Measurements from ENCODE around the gene EP400.

The EP400 gene

DNA sequence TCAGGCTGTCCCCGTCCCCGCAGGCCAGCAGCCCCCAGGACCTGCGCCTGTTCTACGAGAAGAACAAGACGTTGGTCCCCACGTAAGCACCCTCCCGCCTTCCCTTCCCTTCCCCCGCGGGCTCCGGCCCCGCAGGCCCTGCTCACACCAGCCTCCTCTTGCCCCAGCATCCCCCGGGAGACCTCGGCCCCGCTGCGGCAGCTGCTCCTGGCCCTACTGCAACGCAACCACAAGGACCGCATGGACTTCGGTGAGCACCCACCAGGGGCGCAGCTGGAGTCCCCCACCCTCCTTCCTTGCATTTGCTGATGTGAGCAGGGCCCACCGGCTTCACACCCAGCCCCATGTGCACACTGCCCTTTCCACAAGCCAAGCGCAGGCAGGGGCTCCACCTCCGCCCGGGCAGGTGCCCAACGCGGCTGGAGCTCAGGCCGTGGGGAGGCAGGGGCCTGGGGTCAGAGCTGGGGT lies 40.0 kb upstream of the EP400 start:
- no peak overlapping the region for H3K4me3 ChIP-seq (ENCODE audit: low read depth, low read length)
- in situ Hi-C loops (cut with HindIII; ENCODE audit: low sequenced_read_pairs), result no loop called here
- TF ChIP-seq, protein P1, sequence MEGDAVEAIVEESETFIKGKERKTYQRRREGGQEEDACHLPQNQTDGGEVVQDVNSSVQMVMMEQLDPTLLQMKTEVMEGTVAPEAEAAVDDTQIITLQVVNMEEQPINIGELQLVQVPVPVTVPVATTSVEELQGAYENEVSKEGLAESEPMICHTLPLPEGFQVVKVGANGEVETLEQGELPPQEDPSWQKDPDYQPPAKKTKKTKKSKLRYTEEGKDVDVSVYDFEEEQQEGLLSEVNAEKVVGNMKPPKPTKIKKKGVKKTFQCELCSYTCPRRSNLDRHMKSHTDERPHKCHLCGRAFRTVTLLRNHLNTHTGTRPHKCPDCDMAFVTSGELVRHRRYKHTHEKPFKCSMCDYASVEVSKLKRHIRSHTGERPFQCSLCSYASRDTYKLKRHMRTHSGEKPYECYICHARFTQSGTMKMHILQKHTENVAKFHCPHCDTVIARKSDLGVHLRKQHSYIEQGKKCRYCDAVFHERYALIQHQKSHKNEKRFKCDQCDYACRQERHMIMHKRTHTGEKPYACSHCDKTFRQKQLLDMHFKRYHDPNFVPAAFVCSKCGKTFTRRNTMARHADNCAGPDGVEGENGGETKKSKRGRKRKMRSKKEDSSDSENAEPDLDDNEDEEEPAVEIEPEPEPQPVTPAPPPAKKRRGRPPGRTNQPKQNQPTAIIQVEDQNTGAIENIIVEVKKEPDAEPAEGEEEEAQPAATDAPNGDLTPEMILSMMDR (IDR thresholded peaks at IDR 0.05; ENCODE audit: low read depth, low read length), result no peak
- no peak for DNase-seq (ENCODE audit: low read depth, low spot score)

DNA sequence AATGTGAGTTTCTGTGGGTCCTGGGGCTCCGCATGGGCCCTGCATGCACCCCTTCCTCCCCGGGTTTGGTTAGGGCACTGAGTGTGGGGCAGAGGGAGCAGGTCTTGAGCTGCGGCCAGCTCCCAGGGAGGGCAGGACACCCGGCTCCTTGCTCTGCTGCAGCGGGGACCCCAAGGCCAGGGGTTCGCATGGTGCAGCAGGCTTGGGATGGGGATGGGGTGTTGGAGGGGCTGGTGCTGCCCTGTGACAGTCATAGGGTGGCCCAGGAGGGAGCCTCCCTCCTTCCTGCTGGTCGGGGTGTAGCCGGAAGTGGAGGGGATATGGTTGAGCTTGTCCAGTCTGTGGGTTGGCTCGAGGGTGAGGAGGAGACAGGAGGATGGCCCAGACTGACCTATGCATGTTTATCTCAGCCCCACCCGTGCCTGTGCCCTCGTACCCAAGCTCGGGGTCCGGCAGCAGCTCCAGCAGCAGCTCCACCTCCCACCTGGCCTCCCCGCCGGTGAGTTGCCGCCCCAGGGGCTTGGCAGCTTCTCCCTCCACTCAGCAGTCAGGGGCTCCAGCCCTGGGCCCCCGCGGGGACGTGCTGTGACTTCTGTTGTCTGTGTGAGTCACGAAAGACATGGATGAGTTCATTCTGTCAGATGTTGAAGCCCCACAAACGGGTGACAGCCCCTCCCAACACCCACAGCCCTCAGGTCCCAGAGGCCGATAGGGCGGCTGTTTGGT lies 39.3 kb upstream of the EP400 start:
- no peak overlapping the region for H3K4me3 ChIP-seq (ENCODE audit: low read depth, low read length)
- TF ChIP-seq, protein P1 (IDR thresholded peaks at IDR 0.05; ENCODE audit: low read depth, low read length), result no peak
- in situ Hi-C loops (cut with HindIII; ENCODE audit: low sequenced_read_pairs), result no loop called here
- DNase-seq (ENCODE audit: low read depth, low spot score), result no peak

- H3K4me3 ChIP-seq (ENCODE audit: low read depth, low read length), result no peak overlapping the region
- in situ Hi-C loops (cut with HindIII; ENCODE audit: low sequenced_read_pairs), result no loop called here
- DNase-seq (ENCODE audit: low read depth, low spot score), result no peak
- TF ChIP-seq, protein P1 (IDR thresholded peaks at IDR 0.05; ENCODE audit: low read depth, low read length), result no peak
Observed at GRCh38 chr12:131911028-131911650, 38.6 kb upstream of the EP400 start.

DNA sequence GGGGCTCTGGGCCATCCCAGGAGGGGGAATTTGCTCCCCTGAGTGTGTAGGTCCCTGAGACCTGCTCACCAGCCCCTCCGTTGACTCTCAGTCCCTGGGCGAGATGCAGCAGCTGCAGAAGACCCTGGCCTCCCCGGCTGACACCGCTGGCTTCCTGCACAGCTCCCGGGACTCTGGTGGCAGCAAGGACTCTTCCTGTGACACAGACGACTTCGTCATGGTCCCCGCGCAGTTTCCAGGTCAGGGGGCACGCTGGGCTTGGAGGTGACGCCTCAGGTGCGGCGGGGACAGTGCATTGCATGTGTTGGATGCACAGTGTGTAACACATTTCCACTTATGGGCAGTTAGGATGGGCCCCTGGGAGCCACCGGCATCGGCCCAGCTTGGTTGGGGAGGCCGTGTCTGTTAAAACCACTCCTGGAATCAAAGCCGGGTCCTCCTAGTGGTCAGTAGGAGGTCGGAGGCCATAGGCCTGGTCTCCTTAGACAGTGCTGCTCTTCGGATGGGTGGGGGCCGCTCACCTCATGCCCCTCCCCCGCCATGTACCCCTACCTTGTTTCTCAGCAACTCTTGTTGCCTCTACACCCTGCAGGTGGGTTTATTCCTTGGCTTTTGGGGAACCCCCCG lies 37.8 kb upstream of the EP400 start:
- no peak overlapping the region for H3K4me3 ChIP-seq (ENCODE audit: low read depth, low read length)
- TF ChIP-seq, protein P1 (IDR thresholded peaks at IDR 0.05; ENCODE audit: low read depth, low read length), result no peak
- in situ Hi-C loops (cut with HindIII; ENCODE audit: low sequenced_read_pairs), result no loop called here
- no peak for DNase-seq (ENCODE audit: low read depth, low spot score)

- DNase-seq (ENCODE audit: low read depth, low spot score), result peak; percentile 84
- in situ Hi-C loops (cut with HindIII; ENCODE audit: low sequenced_read_pairs), result no loop called here
- TF ChIP-seq, protein P1 (IDR thresholded peaks at IDR 0.05; ENCODE audit: low read depth, low read length), result peak; percentile 15
- H3K4me3 ChIP-seq (ENCODE audit: low read depth, low read length), result no peak overlapping the region
Observed at GRCh38 chr12:131912518-131913274, 37.0 kb upstream of the EP400 start.

DNA sequence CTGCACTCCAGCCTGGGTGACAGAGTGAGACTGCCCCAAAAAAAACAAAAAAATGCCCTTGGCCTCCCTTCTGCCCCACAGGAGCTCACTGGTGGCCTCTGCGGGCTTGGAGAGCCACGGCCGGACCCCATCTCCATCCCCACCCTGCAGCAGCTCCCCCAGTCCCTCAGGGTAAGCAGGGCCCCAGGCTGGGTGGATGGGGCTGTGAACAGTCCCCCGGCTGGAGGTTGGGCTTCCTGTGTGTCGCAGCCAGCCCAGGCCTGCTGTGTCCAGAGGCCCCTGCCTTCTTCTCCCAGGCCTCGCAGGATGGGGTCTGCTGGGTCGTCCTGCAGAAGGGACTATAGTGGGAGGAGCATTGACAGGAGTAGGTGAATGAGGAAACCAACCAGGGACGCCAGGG lies 36.1 kb upstream of the EP400 start:
- H3K4me3 ChIP-seq (ENCODE audit: low read depth, low read length), result no peak overlapping the region
- TF ChIP-seq, protein P1 (IDR thresholded peaks at IDR 0.05; ENCODE audit: low read depth, low read length), result no peak
- in situ Hi-C loops (cut with HindIII; ENCODE audit: low sequenced_read_pairs), result no loop called here
- DNase-seq (ENCODE audit: low read depth, low spot score), result no peak
